K562 (cell line): ENCODE results near the gene KLK6. TPM values are rescaled to one million over a fixed set of nuclear protein-coding genes. Genes with fewer than 3 reads are reported as not detected.
A peak's percentile ranks its signal among the peaks of the same experiment; 100 is the strongest.

Experiments
- ARID1B ChIP-seq: fragments of 450-650 bp; IDR thresholded peaks from 2 replicates; pipeline ENCODE4 v1.6.1; 2016; ENCODE audit warnings: antibody characterized with exemption, mild to moderate bottlenecking, inconsistent platforms
- ATF1 ChIP-seq, 2 experiments: fragments of 450-650 bp in 1 of 2; IDR thresholded peaks; 2 replicates each; pipeline ENCODE4 v1.6.1; 2016; ENCODE audit warnings: missing compliant biosample characterization in 1 of 2, missing genetic modification characterization in 1 of 2
- BHLHE40 ChIP-seq: IDR thresholded peaks from 2 replicates; pipeline ENCODE4 v1.6.1; 2011; ENCODE audit warnings: low read length, improper control_type of control experiment
- CC2D1A ChIP-seq: fragments of 450-650 bp; IDR thresholded peaks from 2 replicates; pipeline ENCODE4 v1.6.1; 2017; ENCODE audit warnings: mild to moderate bottlenecking
- CREB1 ChIP-seq, 2 experiments: sonication (generic) in 1 of 2; formaldehyde crosslinking in 1 of 2; IDR thresholded peaks; 2 replicates each; pipeline versions ENCODE4 v1.6.1 to v1.8.0; 2012 to 2022; ENCODE audit warnings: inconsistent platforms in 1 of 2, mild to moderate bottlenecking in 1 of 2, missing genetic modification reagents in 1 of 2, moderate library complexity in 1 of 2
- CXXC5 ChIP-seq: fragments of 250-450 bp; sonication (Bioruptor Pico); IDR thresholded peaks from 2 replicates; pipeline ENCODE4 v1.8.0; 2022; ENCODE audit warnings: inconsistent platforms, mild to moderate bottlenecking, moderate library complexity
- E2F1 ChIP-seq: sonication (generic); formaldehyde crosslinking; IDR thresholded peaks from 2 replicates; pipeline ENCODE4 v1.8.1; 2023; ENCODE audit warnings: mild to moderate bottlenecking, missing genetic modification reagents, moderate library complexity
- FUS ChIP-seq: fragments of 200-400 bp; formaldehyde crosslinking; optimal IDR thresholded peaks from 2 replicates; pipeline ENCODE3; 2017; ENCODE audit warnings: low read depth, low read length
- JUNB ChIP-seq: fragments of 450-650 bp; formaldehyde crosslinking; conservative IDR thresholded peaks from 2 replicates; pipeline ENCODE4 v1.4.0; 2020; ENCODE audit warnings: mild to moderate bottlenecking
- KHSRP ChIP-seq: fragments of 450-650 bp; IDR thresholded peaks from 2 replicates; pipeline ENCODE4 v1.6.1; 2017
- MITF ChIP-seq: IDR thresholded peaks from 2 replicates; pipeline ENCODE4 v1.6.1; 2014; ENCODE audit warnings: antibody characterized with exemption
- MTA2 ChIP-seq: fragments of 450-650 bp; IDR thresholded peaks from 2 replicates; pipeline ENCODE4 v1.6.1; 2016; ENCODE audit warnings: low read depth
- PHB2 ChIP-seq: fragments of 450-650 bp; IDR thresholded peaks from 2 replicates; pipeline ENCODE4 v1.6.1; 2017; ENCODE audit warnings: low read depth
- PHF8 ChIP-seq: fragments of 200-600 bp; sonication (generic); IDR thresholded peaks from 2 replicates; pipeline ENCODE4 v1.6.1; 2012; ENCODE audit warnings: mixed run types, mild to moderate bottlenecking, inconsistent platforms, low read length, moderate library complexity, borderline replicate concordance
- RAD51 ChIP-seq: fragments of 450-650 bp; IDR thresholded peaks from 2 replicates; pipeline ENCODE4 v1.7.1; 2016; ENCODE audit warnings: low read depth, mild to moderate bottlenecking, borderline replicate concordance
- RCOR1 ChIP-seq, 2 experiments: IDR thresholded peaks; 2 replicates each; pipeline ENCODE4 v1.6.1; 2012; ENCODE audit warnings: low read depth in 2 of 2, low read length in 2 of 2, borderline replicate concordance in 1 of 2, improper control_type of control experiment in 1 of 2
- SMARCA4 ChIP-seq: fragments of 450-650 bp; IDR thresholded peaks from 2 replicates; pipeline ENCODE4 v1.6.1; 2016
- SPI1 ChIP-seq: IDR thresholded peaks from 2 replicates; pipeline ENCODE4 v1.6.1; 2011; ENCODE audit warnings: low read depth, low read length, control low read depth, borderline replicate concordance
- USF1 ChIP-seq: sonication (generic); formaldehyde crosslinking; IDR thresholded peaks from 2 replicates; pipeline ENCODE4 v1.9.0; 2022; ENCODE audit warnings: mild to moderate bottlenecking, missing genetic modification reagents
- XRCC4 ChIP-seq: IDR thresholded peaks from one replicate; pipeline ENCODE4 v1.6.1; 2011; ENCODE audit not compliant: insufficient read depth, insufficient read length; ENCODE audit errors: extremely low read depth
- XRCC5 ChIP-seq: fragments of 200-400 bp; formaldehyde crosslinking; IDR thresholded peaks from 2 replicates; pipeline ENCODE4 v1.6.1; 2017; ENCODE audit warnings: low read depth, mild to moderate bottlenecking, low read length
- YY1 ChIP-seq, 3 experiments: IDR thresholded peaks; 2 replicates each; pipeline ENCODE4 v1.6.1; 2011; ENCODE audit warnings: low read length in 2 of 3, mild to moderate bottlenecking in 2 of 3, moderate library complexity in 2 of 3, borderline replicate concordance in 1 of 3, control low read depth in 1 of 3, low read depth in 1 of 3; ENCODE audit not compliant: insufficient read depth in 3 of 3, insufficient replicate concordance in 2 of 3, control insufficient read depth in 1 of 3, insufficient read length in 1 of 3; ENCODE audit errors: extremely low read depth in 1 of 3
- ZNF174 ChIP-seq: fragments of 250-450 bp; sonication (Bioruptor Pico); IDR thresholded peaks from 2 replicates; pipeline ENCODE4 v1.4.0; 2020; ENCODE audit warnings: mild to moderate bottlenecking
- ZNF274 ChIP-seq: IDR thresholded peaks from 2 replicates; pipeline ENCODE4 v1.6.1; 2011; ENCODE audit warnings: low read depth, mild to moderate bottlenecking, low read length, moderate library complexity, borderline replicate concordance
- ZNF354B ChIP-seq: fragments of 250-450 bp; sonication (Bioruptor Pico); IDR thresholded peaks from 2 replicates; pipeline ENCODE4 v1.4.0; 2020
- ZNF76 ChIP-seq: fragments of 250-450 bp; sonication (Bioruptor Pico); IDR thresholded peaks from 2 replicates; pipeline ENCODE4 v1.4.0; 2020; ENCODE audit warnings: mild to moderate bottlenecking, moderate library complexity, borderline replicate concordance
- polyA plus RNA-seq, 8 experiments: library from polyadenylated mRNA; depleted of rRNA in 4 of 8; stranded (reverse) in 5 of 8; unstranded in 3 of 8; fragments of >200 nt; fragmentation: Nextera tagmentation in 2 of 8; fragmentation: Illumina TruSeq in 1 of 8; extraction: Ambion mirVana in 2 of 8; extraction: Trizol in 1 of 8; gene quantifications; 2 replicates each; pipeline versions ENCODE4 v1.2.1 to v1.2.3, GENCODE V29; 2011 to 2014; ENCODE audit warnings: inconsistent platforms in 1 of 8, missing spikeins in 1 of 8
- total RNA-seq, 7 experiments: library from RNA; depleted of rRNA in 6 of 7; stranded (reverse); fragments of >200 nt in 6 of 7; fragmentation: Illumina TruSeq in 2 of 7; extraction: Trizol in 2 of 7; gene quantifications; 2 replicates each; pipeline versions ENCODE4 v1.2.1 to v1.2.3, GENCODE V29; 2011 to 2021; ENCODE audit warnings: low replicate concordance in 1 of 7

Gene KLK6
- total and polyA plus RNA-seq, 9 of the 15 experiments (the other 6 are each of a cell fraction or from before 2014, with no cell fraction given), result not detected

GRCh38 chr19:51002542-51003311 lies 33.3 kb upstream of the KLK6 start (continued):
- TF ChIP-seq E2F1 (CRISPR knock-in tag), result no peak
- no peak for TF ChIP-seq XRCC4
- 0 out of 2 replicates have a peak, but pooled peaks have one; percentile 16 for TF ChIP-seq SMARCA4
- TF ChIP-seq KHSRP, result peak; percentile 92
- peak in 1 of 2 experiments; percentile 12; a peak in 1 of 4 replicates for TF ChIP-seq RCOR1 (IDR thresholded peaks at IDR 0.05; ENCODE audit: borderline replicate concordance in 1 of 2, low read depth in 2 of 2, low read length in 2 of 2)
- peak; percentile 55; the same call in 1 of the 2 replicates for TF ChIP-seq ATF1 (CRISPR knock-in tag; IDR thresholded peaks at IDR 0.05)
- TF ChIP-seq ATF1 (tag; IDR thresholded peaks at IDR 0.05), result peak; percentile 98
- TF ChIP-seq JUNB (CRISPR knock-in tag), result peak; percentile 94
- no peak for TF ChIP-seq PHB2
- TF ChIP-seq YY1 (IDR thresholded peaks at IDR 0.05; ENCODE audit: borderline replicate concordance in 1 of 3, control insufficient read depth in 1 of 3, extremely low read depth in 1 of 3, insufficient read depth in 3 of 3, insufficient read length in 1 of 3, insufficient replicate concordance in 2 of 3, low read depth in 1 of 3, low read length in 2 of 3), result peak in 2 of 3 experiments; percentile 27 to 62
- TF ChIP-seq ARID1B, result 0 out of 2 replicates have a peak, but pooled peaks have one; percentile 38
- peak; percentile 46; the same call in 1 of the 2 replicates for TF ChIP-seq CXXC5 (CRISPR knock-in tag)
- TF ChIP-seq MTA2, result no peak
- peak; percentile 87 for TF ChIP-seq CREB1 (IDR thresholded peaks at IDR 0.05)
- TF ChIP-seq CREB1 (CRISPR knock-in tag; IDR thresholded peaks at IDR 0.05), result peak; percentile 91
- TF ChIP-seq BHLHE40, result peak; percentile 28; the same call in 1 of the 2 replicates
- 0 out of 2 replicates have a peak, but pooled peaks have one; percentile 39 for TF ChIP-seq ZNF76 (CRISPR knock-in tag)
- no peak for TF ChIP-seq ZNF274
- peak; percentile 71; the same call in 1 of the 2 replicates for TF ChIP-seq RAD51
- peak; percentile 51; the same call in 1 of the 2 replicates for TF ChIP-seq XRCC5
- TF ChIP-seq MITF, result peak; percentile 18; the same call in 1 of the 2 replicates
- no peak for TF ChIP-seq ZNF174 (CRISPR knock-in tag)
- no peak for TF ChIP-seq CC2D1A
- no peak for TF ChIP-seq ZNF354B
- peak; percentile 77 for TF ChIP-seq SPI1
- no peak for TF ChIP-seq FUS
- TF ChIP-seq PHF8, result peak; percentile 28; the same call in 1 of the 2 replicates
- TF ChIP-seq USF1 (CRISPR knock-in tag), result peak; percentile 85
